T-cell (primary cell): ENCODE results near the gene UBA6. TPM values are rescaled to one million over a fixed set of nuclear protein-coding genes. Genes with fewer than 3 reads are reported as not detected.

Experiments
- ATAC-seq, 4 experiments: fragments of 200-7000 bp in 3 of 4; fragments of 150-1000 bp in 1 of 4; cut with Tn5 transposase; replicated peaks in 1 of 4; 1 replicate in 3 of 4; 2 replicates in 1 of 4; pipeline ENCODE4 v1.10.0; 2021; ENCODE audit warnings: moderate library complexity in 3 of 4, mild to moderate bottlenecking in 2 of 4, moderate number of reproducible peaks in 1 of 4
- CTCF ChIA-PET, 2 donors: fragments of 300-600 bp; sonication (Branson Sonifier 250); formaldehyde crosslinking; loops; one replicate each; lab custom pipeline; 2022; ENCODE audit warnings: antibody characterized with exemption in 2 of 2; lab: Charles Lee
- POLR2A ChIA-PET, 2 donors: fragments of 300-600 bp; sonication (Branson Sonifier 250); formaldehyde crosslinking; loops; one replicate each; lab custom pipeline; 2022; ENCODE audit warnings: antibody characterized with exemption in 2 of 2; lab: Charles Lee
- DNase-seq, 35 experiments: peaks; one replicate each; pipeline versions ENCODE4 v3.0.0 to v3.0.0-alpha.2; 2013 to 2023
- H3K27ac ChIP-seq: one replicate; pipeline ENCODE4 v1.5.1; 2013; ENCODE audit warnings: low read length
- H3K27me3 ChIP-seq, 2 experiments: replicated peaks in 1 of 2; 1 replicate in 1 of 2; 2 replicates in 1 of 2; pipeline versions ENCODE4 v1.6.1 to v1.7.0; 2013; ENCODE audit warnings: low read length in 1 of 2, mixed read lengths in 1 of 2; ENCODE audit not compliant: control insufficient read depth in 2 of 2, insufficient read depth in 2 of 2; ENCODE audit errors: extremely low read depth in 1 of 2
- H3K36me3 ChIP-seq, 2 donors: 1 replicate in 1 of 2; 2 replicates in 1 of 2; pipeline versions ENCODE4 v1.6.1 to v1.7.0; 2013; ENCODE audit warnings: low read length in 1 of 2; ENCODE audit not compliant: control insufficient read depth in 2 of 2, insufficient read depth in 1 of 2; ENCODE audit errors: extremely low read depth in 1 of 2
- H3K4me1 ChIP-seq, 2 experiments: 1 replicate in 1 of 2; 2 replicates in 1 of 2; pipeline versions ENCODE4 v1.6.1 to v1.7.0; 2013; ENCODE audit warnings: low read length in 2 of 2, mixed read lengths in 1 of 2; ENCODE audit not compliant: insufficient read depth in 2 of 2, control insufficient read depth in 1 of 2; ENCODE audit errors: extremely low read depth in 1 of 2
- H3K4me3 ChIP-seq, 2 donors: 1 replicate in 1 of 2; 2 replicates in 1 of 2; pipeline versions ENCODE4 v1.5.1 to v1.7.0; 2013; ENCODE audit warnings: mild to moderate bottlenecking in 2 of 2, low read length in 1 of 2, moderate library complexity in 1 of 2; ENCODE audit not compliant: control insufficient read depth in 1 of 2; ENCODE audit errors: extremely low read depth in 1 of 2
- H3K9me3 ChIP-seq: 2 replicates; pipeline ENCODE4 v1.7.0; 2013
- H3K27ac Mint-ChIP-seq, 2 donors: one replicate each; pipeline ENCODE4 v1.8.0; 2020 to 2021; ENCODE audit warnings: mild to moderate bottlenecking in 2 of 2, mixed read lengths in 2 of 2
- H3K27me3 Mint-ChIP-seq, 2 donors: one replicate each; pipeline ENCODE4 v1.8.0; 2021 to 2022; ENCODE audit warnings: mixed read lengths in 2 of 2
- H3K36me3 Mint-ChIP-seq: one replicate; pipeline ENCODE4 v1.8.0; 2021; ENCODE audit warnings: mixed read lengths
- H3K4me1 Mint-ChIP-seq, 3 donors: one replicate each; pipeline ENCODE4 v1.8.0; 2020 to 2022; ENCODE audit warnings: mixed read lengths in 3 of 3, mild to moderate bottlenecking in 1 of 3
- H3K4me3 Mint-ChIP-seq, 3 donors: one replicate each; pipeline ENCODE4 v1.8.0; 2020 to 2022; ENCODE audit warnings: mild to moderate bottlenecking in 3 of 3, mixed read lengths in 3 of 3, moderate library complexity in 3 of 3
- H3K9me3 Mint-ChIP-seq, 3 donors: one replicate each; pipeline ENCODE4 v1.8.0; 2020 to 2022; ENCODE audit warnings: mixed read lengths in 3 of 3
- WGBS: methylation state at CpG from one replicate; pipeline ENCODE4 v1.1.5; 2013; ENCODE audit warnings: missing lambda C conversion rate; ENCODE audit not compliant: insufficient coverage; 5-methylcytosine and 5-hydroxymethylcytosine counted together
- total RNA-seq, 35 experiments: library from RNA in 6 of 35; stranded (reverse) in 6 of 35; fragments of 120-200 nt in 1 of 35; gene quantifications; one replicate each; pipeline versions ENCODE4 v1.2.1 to v1.2.4 and lab custom pipeline; 2013 to 2026

The UBA6 gene
- total RNA-seq, 5 donors from 2014 or later (not counting 1 experiment from before 2014, with no cell fraction given) = 42.3 to 48.4 (median 43.0) TPM

DNA sequence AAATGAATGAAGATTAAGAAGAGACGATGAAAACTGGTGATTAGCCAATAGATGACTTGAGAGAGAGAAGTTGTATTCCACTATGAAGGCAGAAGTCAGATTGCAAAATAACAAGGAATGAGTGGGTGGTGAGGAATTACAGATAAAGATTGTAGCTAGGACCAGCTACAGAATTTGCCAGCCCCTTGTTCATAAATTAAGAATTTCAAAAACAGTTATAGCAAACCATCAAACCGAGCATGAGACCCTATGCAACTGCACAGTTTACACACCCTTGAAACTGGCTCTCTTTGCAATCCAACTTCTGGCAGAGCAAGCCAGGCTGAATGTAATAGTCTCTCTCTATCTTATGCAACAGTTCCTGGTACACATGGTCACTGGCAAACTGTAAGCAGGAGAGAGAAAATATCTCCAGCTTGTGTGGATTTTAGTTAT is 107.2 kb downstream of the UBA6 start:
- CTCF ChIA-PET = no interaction called here

GRCh38 chr4:67587156-67587555 is 113.8 kb downstream of the UBA6 start:
- no CpG with 5 or more reads among the region's 3 CpGs for WGBS
- H3K4me1 Mint-ChIP-seq = peaks cover 3 to 11% (median 9%) of the 10 kb centered on the region in 3 donors
- ChIA-PET CTCF (interaction anchor here (0.5 to 0.7 kb wide), 3 partner anchors 18 to 107 kb away, joined by 3 to 9 read pairs (median 7); no protein-coding TSS in a partner anchor), POLR2A (interaction anchor here in 1 of 2 donors (1.0 kb wide), 1 partner anchor 43 kb away, joined by 3 read pairs; no protein-coding TSS in a partner anchor)
- Histone ChIP-seq H3K27me3 (no peaks in the 10 kb centered on the region), H3K9me3 (no peaks in the 10 kb centered on the region), H3K27ac (no peak overlapping the region), H3K4me1 (peaks cover 4 to 9% of the 10 kb centered on the region in 2 experiments), H3K4me3 (no peak overlapping the region), H3K36me3 (no peaks in the 10 kb centered on the region)
- H3K27me3 Mint-ChIP-seq = no peaks in the 10 kb centered on the region
- H3K4me3 Mint-ChIP-seq = no peak overlapping the region
- no peaks in the 10 kb centered on the region for H3K9me3 Mint-ChIP-seq
- H3K27ac Mint-ChIP-seq = no peak overlapping the region
- no peak for DNase-seq
- ATAC-seq = no peak
- peaks cover 16% of the 10 kb centered on the region for H3K36me3 Mint-ChIP-seq

More for the DNA sequence above, 107.2 kb downstream of the UBA6 start:
- DNase-seq (no peak), ATAC-seq (no peak)
- H3K27ac Mint-ChIP-seq = no peak overlapping the region
- H3K27me3 ChIP-seq = no peaks in the 10 kb centered on the region
- H3K27me3 Mint-ChIP-seq = no peaks in the 10 kb centered on the region
- H3K36me3 Mint-ChIP-seq = peaks cover 25% of the 10 kb centered on the region
- no peaks in the 10 kb centered on the region for H3K4me1 ChIP-seq
- peaks cover 0 to 2% (median 0%) of the 10 kb centered on the region in 3 donors for H3K4me1 Mint-ChIP-seq
- no peaks in the 10 kb centered on the region for H3K9me3 Mint-ChIP-seq
- H3K27ac ChIP-seq = no peak overlapping the region
- WGBS = 100% methylated on average over 1 of the region's 2 CpGs
- POLR2A ChIA-PET = no interaction called here
- H3K4me3 Mint-ChIP-seq = no peak overlapping the region
- H3K9me3 ChIP-seq = no peaks in the 10 kb centered on the region
- H3K4me3 ChIP-seq = no peak overlapping the region
- H3K36me3 ChIP-seq = no peaks in the 10 kb centered on the region

GRCh38 chr4:67584496-67584895 is 116.5 kb downstream of the UBA6 start:
- Histone ChIP-seq H3K27ac (no peak overlapping the region), H3K4me1 (peaks cover 12 to 22% of the 10 kb centered on the region in 2 experiments), H3K27me3 (no peaks in the 10 kb centered on the region), H3K9me3 (no peaks in the 10 kb centered on the region), H3K36me3 (no peaks in the 10 kb centered on the region), H3K4me3 (no peak overlapping the region)
- Mint-ChIP-seq H3K9me3 (no peaks in the 10 kb centered on the region), H3K4me3 (no peak overlapping the region), H3K27me3 (no peaks in the 10 kb centered on the region), H3K27ac (no peak overlapping the region), H3K36me3 (peaks cover 11% of the 10 kb centered on the region), H3K4me1 (peaks cover 19 to 31% (median 28%) of the 10 kb centered on the region in 3 donors)
- DNase-seq = no peak
- ChIA-PET POLR2A (no interaction called here), CTCF (no interaction called here)
- no peak for ATAC-seq

DNA sequence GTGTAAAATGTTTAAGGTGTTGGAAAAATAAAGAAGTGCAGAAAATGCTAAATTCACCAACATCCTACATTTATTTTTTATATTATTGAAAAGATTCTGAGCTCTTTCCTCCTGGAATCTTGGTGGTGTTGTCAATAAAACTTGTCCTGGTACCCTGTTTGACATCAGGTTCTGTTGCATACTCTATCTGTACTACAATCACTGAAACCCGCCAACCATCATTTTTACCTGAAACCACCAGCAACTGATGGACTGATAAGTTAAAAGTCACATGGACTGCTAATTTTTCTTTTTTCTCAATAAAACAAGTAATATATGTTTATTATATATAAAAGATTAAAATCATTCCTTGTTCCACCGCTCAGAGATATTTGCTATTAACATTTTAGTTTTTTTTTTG is 119.0 kb downstream of the UBA6 start:
- no peaks in the 10 kb centered on the region for H3K27me3 ChIP-seq
- no peaks in the 10 kb centered on the region for H3K9me3 ChIP-seq
- H3K27me3 Mint-ChIP-seq = no peaks in the 10 kb centered on the region
- no peak overlapping the region for H3K4me3 ChIP-seq
- no peak overlapping the region for H3K27ac ChIP-seq
- DNase-seq = peak in 1 of 35 experiments; percentile 32
- H3K4me3 Mint-ChIP-seq = peak overlapping the region in 1 of 3 donors; percentile 56
- H3K36me3 ChIP-seq = no peaks in the 10 kb centered on the region
- H3K4me1 Mint-ChIP-seq = peaks cover 30 to 50% (median 43%) of the 10 kb centered on the region in 3 donors
- ChIA-PET POLR2A (interaction anchor here in 1 of 2 donors (0.5 to 1.1 kb wide), 3 partner anchors 26 to 37 kb away, joined by 3 to 4 read pairs (median 3); partner anchors contain the start of gene CENPC), CTCF (interaction anchor here (0.6 to 1.3 kb wide), 2 partner anchors 23 to 26 kb away, joined by 3 read pairs; partner anchors contain the start of gene STAP1 (in 1 of the 2))
- no peaks in the 10 kb centered on the region for H3K9me3 Mint-ChIP-seq
- no CpG with 5 or more reads among the region's 2 CpGs for WGBS
- peaks cover 18% of the 10 kb centered on the region for H3K36me3 Mint-ChIP-seq
- peak overlapping the region in 1 of 2 donors; percentile 60 for H3K27ac Mint-ChIP-seq
- peak in 1 of 4 experiments; percentile 7 for ATAC-seq
- H3K4me1 ChIP-seq = peaks cover 12 to 34% of the 10 kb centered on the region in 2 experiments

GRCh38 chr4:67581208-67581857 is 119.6 kb downstream of the UBA6 start:
- H3K27ac Mint-ChIP-seq = peak overlapping the region; percentile 56 to 85
- Histone ChIP-seq H3K27ac (no peak overlapping the region), H3K36me3 (no peaks in the 10 kb centered on the region), H3K27me3 (no peaks in the 10 kb centered on the region), H3K4me1 (peaks cover 15 to 36% of the 10 kb centered on the region in 2 experiments), H3K9me3 (no peaks in the 10 kb centered on the region), H3K4me3 (no peak overlapping the region)
- no peaks in the 10 kb centered on the region for H3K9me3 Mint-ChIP-seq
- peak overlapping the region; percentile 46 to 56 (median 54) for H3K4me3 Mint-ChIP-seq
- no peaks in the 10 kb centered on the region for H3K27me3 Mint-ChIP-seq
- peak; percentile 77 to 97 (median 93) for ATAC-seq
- peaks cover 16% of the 10 kb centered on the region for H3K36me3 Mint-ChIP-seq
- whole genome bisulfite sequencing = no CpG with 5 or more reads among the region's 8 CpGs
- POLR2A ChIA-PET = interaction anchor here (0.5 to 1.1 kb wide), 4 partner anchors 25 to 36 kb away, joined by 3 to 4 read pairs (median 3); partner anchors contain the start of gene CENPC (in 1 of the 2)
- DNase-seq = peak in 3 of 35 experiments; percentile 11 to 77 (median 18)
- CTCF ChIA-PET = interaction anchor here in 1 of 2 donors (0.7 to 1.3 kb wide), 2 partner anchors 10 to 22 kb away, joined by 3 read pairs; partner anchors contain the start of gene STAP1
- H3K4me1 Mint-ChIP-seq = peaks cover 34 to 56% (median 47%) of the 10 kb centered on the region in 3 donors

GRCh38 chr4:67580577-67580976 is 120.4 kb downstream of the UBA6 start:
- peak in 1 of 4 experiments; percentile 5 for ATAC-seq
- CTCF ChIA-PET = interaction anchor here in 1 of 2 donors (0.7 to 1.3 kb wide), 2 partner anchors 9 to 22 kb away, joined by 3 read pairs; partner anchors contain the start of gene STAP1
- POLR2A ChIA-PET = no interaction called here

More at GRCh38 chr4:67580577-67580976, 120.4 kb downstream of the UBA6 start:
- Mint-ChIP-seq H3K27ac (peak overlapping the region; percentile 64 to 85), H3K4me1 (peaks cover 40 to 64% (median 54%) of the 10 kb centered on the region in 3 donors), H3K36me3 (peaks cover 16% of the 10 kb centered on the region), H3K9me3 (no peaks in the 10 kb centered on the region), H3K4me3 (peak overlapping the region in 2 of 3 donors; percentile 14 to 56), H3K27me3 (no peaks in the 10 kb centered on the region)
- no peak overlapping the region for H3K27ac ChIP-seq
- no peaks in the 10 kb centered on the region for H3K36me3 ChIP-seq
- DNase-seq = peak in 1 of 35 experiments; percentile 11
- H3K4me3 ChIP-seq = no peak overlapping the region
- no peaks in the 10 kb centered on the region for H3K9me3 ChIP-seq
- WGBS = no CpG with 5 or more reads among the region's 3 CpGs
- no peaks in the 10 kb centered on the region for H3K27me3 ChIP-seq
- peaks cover 20 to 43% of the 10 kb centered on the region in 2 experiments for H3K4me1 ChIP-seq
